GM12875 (cell line): Measurements from ENCODE around the gene P2RX3.
"Not testable (repeated sequence)": the region's sequence is repeated elsewhere in the genome, so short reads cannot be mapped to it uniquely, and the experiment has no call there.

Source experiments
- H3K4me3 ChIP-seq: one replicate; pipeline ENCODE4 v1.5.1; 2011; ENCODE audit warnings: low read depth, low read length, control low read depth
- CTCF ChIP-seq: IDR thresholded peaks from 2 replicates; pipeline ENCODE4 v1.5.1; 2011; ENCODE audit warnings: low read depth, mild to moderate bottlenecking, control low read depth, inconsistent platforms, low read length, moderate library complexity, borderline replicate concordance; ENCODE audit not compliant: insufficient read depth

Gene P2RX3

DNA sequence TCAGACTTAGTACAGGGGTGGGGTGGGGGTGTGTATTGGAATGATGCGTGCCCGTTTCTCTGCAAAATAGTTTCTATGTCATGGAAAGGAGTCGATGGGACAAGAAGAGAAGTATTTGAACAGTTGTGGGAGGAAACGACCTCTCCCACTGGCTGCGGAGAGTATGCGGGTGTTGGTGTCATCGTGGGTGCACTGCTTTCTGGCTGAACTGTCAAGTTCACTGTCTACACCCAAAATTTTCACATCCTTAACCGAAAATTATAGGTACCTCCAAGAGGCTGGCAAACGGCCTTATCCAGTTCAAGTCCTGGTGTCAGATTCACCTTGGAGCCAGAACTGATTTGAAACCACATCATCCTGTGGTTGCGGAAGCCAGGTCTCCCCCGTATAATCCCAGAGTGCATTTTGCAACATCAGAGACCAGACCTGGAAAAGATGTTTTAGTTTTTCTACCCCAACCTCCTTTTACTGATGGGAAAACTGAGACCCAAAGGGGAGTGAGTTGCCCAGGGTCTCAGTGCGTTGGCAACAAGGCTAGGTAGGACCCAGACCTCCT lies 2.0 kb upstream of the P2RX3 start:
- peak overlapping the region; percentile 78 for H3K4me3 ChIP-seq
- no peak for TF ChIP-seq CTCF

DNA sequence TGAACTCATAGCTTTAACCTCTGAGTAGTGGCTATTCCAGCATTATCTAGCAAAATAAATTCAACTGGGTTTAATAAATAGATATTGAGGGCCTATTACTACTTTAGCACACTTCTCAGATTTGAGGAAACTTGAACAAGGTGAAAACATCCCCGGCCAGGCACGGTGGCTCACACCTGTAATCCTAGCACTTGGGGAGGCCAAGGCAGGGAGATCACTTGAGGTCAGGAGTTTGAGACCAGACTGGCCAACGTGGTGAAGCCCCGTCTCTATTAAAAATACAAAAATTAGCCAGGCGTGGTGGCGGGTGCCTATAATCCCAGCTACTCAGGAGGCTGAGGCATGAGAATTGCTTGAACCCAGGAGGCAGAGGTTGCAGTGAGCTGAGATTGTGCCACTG lies 1.3 kb upstream of the P2RX3 start:
- H3K4me3 ChIP-seq: not testable (repeated sequence)

DNA sequence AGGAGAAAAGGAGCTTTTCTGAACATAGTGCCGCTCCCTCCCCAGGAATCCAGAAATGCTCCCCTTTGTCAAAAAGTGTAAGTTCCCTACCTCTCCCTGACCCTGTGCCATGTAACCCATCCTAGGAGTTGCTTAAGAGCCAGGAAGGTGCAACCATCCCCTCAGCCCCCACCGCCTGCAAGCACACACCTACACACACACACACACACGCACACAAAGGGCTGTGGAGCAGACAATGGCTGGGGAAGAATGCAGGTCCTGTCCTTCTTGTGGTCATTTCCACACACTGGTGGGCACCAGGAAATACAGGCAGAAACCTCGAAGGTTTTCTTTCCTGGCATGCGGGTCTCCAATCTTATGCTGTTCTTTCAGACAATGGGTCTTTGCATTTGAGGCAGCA lies 1.2 kb downstream of the P2RX3 start:
- no peak overlapping the region for H3K4me3 ChIP-seq
- no peak for TF ChIP-seq CTCF

DNA sequence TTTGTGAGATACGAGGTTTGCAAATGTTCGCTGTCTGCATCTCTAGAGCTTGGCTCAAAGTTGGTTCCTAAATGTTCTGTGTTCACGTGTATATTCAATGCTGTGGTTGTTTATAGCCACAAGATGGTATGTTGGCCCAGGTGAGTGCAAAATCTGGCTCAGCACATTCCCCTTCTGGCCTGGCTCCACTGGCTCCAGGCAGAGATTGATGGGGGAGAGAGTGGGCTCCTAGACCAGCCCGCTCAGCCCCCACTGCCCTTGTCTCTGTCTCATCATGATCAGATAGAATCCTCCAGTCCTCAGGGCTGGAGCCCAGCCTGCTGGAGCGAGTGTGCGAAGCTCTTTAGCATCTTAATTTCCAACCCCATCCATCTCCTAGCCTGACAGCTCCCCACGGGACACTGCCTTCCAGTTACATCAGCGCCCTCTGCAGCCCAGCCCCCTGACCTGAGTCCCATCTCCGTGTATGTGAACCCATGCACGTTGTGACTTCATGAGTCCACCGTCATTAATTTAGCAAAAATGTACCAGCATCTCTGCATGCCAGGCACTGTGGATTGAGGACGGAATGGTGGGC lies 2.0 kb downstream of the P2RX3 start:
- TF ChIP-seq CTCF: no peak

DNA sequence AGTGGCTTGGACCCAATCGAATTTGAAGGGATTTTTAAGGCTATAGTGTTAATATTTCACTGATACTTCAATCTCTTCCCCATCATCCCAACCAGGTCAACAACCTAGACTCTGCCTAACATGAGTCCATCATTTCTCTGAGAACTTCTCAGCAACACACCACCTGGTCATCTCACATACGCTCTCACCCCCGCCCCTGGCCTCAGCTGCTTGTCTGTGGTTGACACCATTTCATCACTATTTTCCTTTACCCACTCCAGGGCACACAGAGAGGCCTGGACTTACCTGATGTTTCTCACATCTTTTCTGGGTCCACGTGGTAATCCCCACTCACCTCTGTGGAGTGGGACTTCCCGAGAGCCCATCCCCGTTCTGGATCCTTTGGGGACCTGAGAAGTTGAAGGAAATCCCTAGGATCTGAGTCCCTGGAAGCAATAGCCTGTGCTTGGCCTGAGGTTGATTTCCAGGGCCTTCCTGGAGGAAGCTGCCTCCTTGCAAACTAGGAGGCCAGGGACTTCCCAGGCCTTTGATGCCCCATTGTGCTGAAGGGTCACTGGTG lies 3.2 kb downstream of the P2RX3 start:
- H3K4me3 ChIP-seq: no peak overlapping the region
- TF ChIP-seq CTCF: no peak

More for the DNA sequence above, 2.0 kb downstream of the P2RX3 start:
- no peak overlapping the region for H3K4me3 ChIP-seq

GRCh38 chr11:57342702-57343101 lies 4.5 kb downstream of the P2RX3 start:
- no peak overlapping the region for H3K4me3 ChIP-seq
- TF ChIP-seq CTCF: no peak

DNA sequence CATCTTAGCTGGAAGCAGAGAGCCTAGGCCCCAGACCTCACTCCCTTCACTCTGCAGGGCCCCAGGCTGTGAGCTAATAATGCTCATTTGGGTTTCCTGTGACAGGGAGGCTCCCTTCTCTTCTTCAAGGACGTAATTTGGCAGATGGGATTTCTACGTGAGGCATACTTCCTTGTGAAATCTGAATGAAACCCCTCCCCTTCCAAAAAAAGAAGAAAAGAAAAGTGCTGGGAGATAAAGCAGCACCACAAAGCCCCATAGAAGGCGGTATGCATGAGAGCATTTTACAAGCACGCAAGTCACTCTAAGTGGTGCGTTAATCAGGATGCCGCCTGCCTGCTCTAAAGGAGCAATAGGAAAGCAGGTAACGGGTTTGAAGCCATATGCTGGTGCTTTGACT lies 5.7 kb downstream of the P2RX3 start:
- TF ChIP-seq CTCF: no peak
- no peak overlapping the region for H3K4me3 ChIP-seq

DNA sequence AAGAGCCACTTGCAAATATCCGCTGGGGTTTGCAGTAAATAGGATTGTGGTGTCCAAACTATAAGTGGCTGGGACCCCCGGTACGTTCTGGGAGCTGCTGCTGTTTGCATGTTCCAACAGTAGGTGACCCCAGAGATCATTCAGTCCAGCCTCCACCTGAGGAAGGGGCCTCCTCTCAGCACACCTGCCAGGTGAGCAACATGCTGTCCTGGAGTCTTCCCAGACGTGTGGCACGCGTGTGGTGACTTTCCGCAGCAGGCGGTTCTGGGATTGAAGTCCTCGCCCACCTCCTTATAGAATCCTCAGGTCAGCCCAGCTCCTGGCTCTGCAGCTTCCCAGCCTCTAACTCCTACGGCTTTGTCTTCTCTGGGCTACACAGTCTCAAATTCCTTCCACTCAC lies 6.7 kb downstream of the P2RX3 start:
- 0 out of 2 replicates have a peak, but pooled peaks have one; percentile 2 for TF ChIP-seq CTCF
- H3K4me3 ChIP-seq: no peak overlapping the region
